ENCODE measurements around the gene FOXA3. TPM values are rescaled to one million over a fixed set of nuclear protein-coding genes. Genes with fewer than 3 reads are reported as not detected.
"Not testable (repeated sequence)": the region's sequence is repeated elsewhere in the genome, so short reads cannot be mapped to it uniquely, and the experiment has no call there.

FOXA3 gene
- total RNA-seq, 1 donor from 2014 or later, result 7.3 TPM

- Histone ChIP-seq H3K27ac (no peak overlapping the region), H3K9me3 (ENCODE audit: low read depth) (no peaks in the 10 kb centered on the region), H3K9ac (no peak overlapping the region), H3F3A (ENCODE audit: low read depth) (peaks cover 31% of the 10 kb centered on the region), H2AFZ (replicated peaks) (no peak overlapping the region), H3K36me3 (no peaks in the 10 kb centered on the region), H3K4me3 (no peak overlapping the region), H4K20me1 (ENCODE audit: low read depth) (peaks cover 13% of the 10 kb centered on the region), H3K79me2 (ENCODE audit: low read depth) (peaks cover 13% of the 10 kb centered on the region), H3K4me2 (no peak overlapping the region), H3K4me1 (peaks cover 6% of the 10 kb centered on the region), H3K27me3 (no peaks in the 10 kb centered on the region)
- no peaks in the 10 kb centered on the region for H3K9me3 Mint-ChIP-seq
- no peak for DNase-seq (ENCODE audit: low spot score)
- H3K4me1 Mint-ChIP-seq, result peaks cover 16% of the 10 kb centered on the region
- peaks cover 8% of the 10 kb centered on the region for H3K27me3 Mint-ChIP-seq (ENCODE audit: insufficient read depth, low read depth)
- no peak overlapping the region for H3K4me3 Mint-ChIP-seq
- H3K36me3 Mint-ChIP-seq, result peaks cover 4% of the 10 kb centered on the region
- H3K27ac Mint-ChIP-seq, result no peak overlapping the region
- TF ChIP-seq EZH2phosphoT487 (IDR thresholded peaks at IDR 0.05), result no peak
- TF ChIP-seq CTCF (IDR thresholded peaks at IDR 0.05), result no peak
- no peak for TF ChIP-seq EZH2 (IDR thresholded peaks at IDR 0.05)
These were observed 25.2 kb downstream of the FOXA3 start for GRCh38 chr19:45889210-45889885.

GRCh38 chr19:45890877-45891276, 26.8 kb downstream of the FOXA3 start:
- Histone ChIP-seq H3K9ac (no peak overlapping the region), H3K9me3 (ENCODE audit: low read depth) (no peaks in the 10 kb centered on the region), H3K27me3 (no peaks in the 10 kb centered on the region), H2AFZ (replicated peaks) (no peak overlapping the region), H3F3A (ENCODE audit: low read depth) (peaks cover 20% of the 10 kb centered on the region), H3K4me2 (no peak overlapping the region), H3K79me2 (ENCODE audit: low read depth) (no peaks in the 10 kb centered on the region), H3K4me3 (no peak overlapping the region), H3K27ac (no peak overlapping the region), H3K36me3 (no peaks in the 10 kb centered on the region), H4K20me1 (ENCODE audit: low read depth) (no peaks in the 10 kb centered on the region), H3K4me1 (no peaks in the 10 kb centered on the region)
- Mint-ChIP-seq H3K27ac (no peak overlapping the region), H3K9me3 (no peaks in the 10 kb centered on the region), H3K27me3 (ENCODE audit: insufficient read depth, low read depth) (peaks cover 8% of the 10 kb centered on the region), H3K4me1 (peaks cover 11% of the 10 kb centered on the region), H3K36me3 (peaks cover 8% of the 10 kb centered on the region), H3K4me3 (no peak overlapping the region)
- TF ChIP-seq EZH2phosphoT487 (IDR thresholded peaks at IDR 0.05) (no peak), EZH2 (IDR thresholded peaks at IDR 0.05) (no peak), CTCF (IDR thresholded peaks at IDR 0.05) (no peak)
- no peak for DNase-seq (ENCODE audit: low spot score)

GRCh38 chr19:45895519-45895972, 31.4 kb downstream of the FOXA3 start:
- TF ChIP-seq CTCF (IDR thresholded peaks at IDR 0.05) (no peak), EZH2 (IDR thresholded peaks at IDR 0.05) (no peak), EZH2phosphoT487 (IDR thresholded peaks at IDR 0.05) (no peak)
- Histone ChIP-seq H3K27ac (no peak overlapping the region), H3F3A (ENCODE audit: low read depth) (peaks cover 7% of the 10 kb centered on the region), H2AFZ (replicated peaks) (no peak overlapping the region), H3K27me3 (peaks cover 9% of the 10 kb centered on the region), H3K79me2 (ENCODE audit: low read depth) (no peaks in the 10 kb centered on the region), H3K9me3 (ENCODE audit: low read depth) (no peaks in the 10 kb centered on the region), H3K9ac (peak overlapping the region; percentile 20), H3K4me2 (no peak overlapping the region), H3K4me1 (no peaks in the 10 kb centered on the region), H3K36me3 (no peaks in the 10 kb centered on the region), H4K20me1 (ENCODE audit: low read depth) (peaks cover 13% of the 10 kb centered on the region), H3K4me3 (no peak overlapping the region)
- H3K27ac Mint-ChIP-seq, result no peak overlapping the region
- no peak overlapping the region for H3K4me3 Mint-ChIP-seq
- no peak for DNase-seq (ENCODE audit: low spot score)
- peaks cover 18% of the 10 kb centered on the region for H3K36me3 Mint-ChIP-seq
- H3K9me3 Mint-ChIP-seq, result no peaks in the 10 kb centered on the region
- H3K4me1 Mint-ChIP-seq, result peaks cover 1% of the 10 kb centered on the region
- H3K27me3 Mint-ChIP-seq (ENCODE audit: insufficient read depth, low read depth), result peaks cover 3% of the 10 kb centered on the region

GRCh38 chr19:45895983-45896599, 32.0 kb downstream of the FOXA3 start:
- not testable (repeated sequence) for H3K9me3 Mint-ChIP-seq; H3K9me3 ChIP-seq (ENCODE audit: low read depth); H3K27ac Mint-ChIP-seq; H3K9ac ChIP-seq; H2AFZ ChIP-seq (replicated peaks); DNase-seq (ENCODE audit: low spot score); H3K79me2 ChIP-seq (ENCODE audit: low read depth); H3K4me1 Mint-ChIP-seq; H3K27ac ChIP-seq; H3K4me3 Mint-ChIP-seq; H3K36me3 ChIP-seq; H3K27me3 Mint-ChIP-seq (ENCODE audit: insufficient read depth, low read depth); H3K4me1 ChIP-seq; H3K4me3 ChIP-seq; H3K4me2 ChIP-seq
- peaks cover 22% of the 10 kb centered on the region for H3K36me3 Mint-ChIP-seq
- Histone ChIP-seq H3K27me3 (peaks cover 14% of the 10 kb centered on the region), H3F3A (ENCODE audit: low read depth) (peaks cover 13% of the 10 kb centered on the region), H4K20me1 (ENCODE audit: low read depth) (peaks cover 18% of the 10 kb centered on the region)

All from neural progenitor cell (in vitro differentiated cells).